Astrocyte (in vitro differentiated cells and primary cell): Measurements from ENCODE around the gene CCNF. TPM values are rescaled to one million over a fixed set of nuclear protein-coding genes. Genes with fewer than 3 reads are reported as not detected.

Experiments used
- DNase-seq: peaks from one replicate; pipeline ENCODE4 v3.0.0-alpha.2; 2010; ENCODE audit warnings: low read depth
- FAIRE-seq: peaks from 2 replicates; lab custom pipeline; 2011; peaks lifted over from hg19 to GRCh38; lab: Jason Lieb, UNC
- H2AFZ ChIP-seq: 2 replicates; pipeline ENCODE4 v1.6.0; 2012; ENCODE audit warnings: low read depth, low read length, inconsistent platforms
- H3K27ac ChIP-seq: 2 replicates; pipeline ENCODE4 v1.5.1; 2011; ENCODE audit warnings: low read depth, low read length, inconsistent platforms
- H3K27me3 ChIP-seq: 2 replicates; pipeline ENCODE4 v1.6.0; 2011; ENCODE audit warnings: low read length, inconsistent platforms; ENCODE audit not compliant: insufficient read depth
- H3K36me3 ChIP-seq: 2 replicates; pipeline ENCODE4 v1.5.1; 2011; ENCODE audit warnings: low read length, inconsistent platforms; ENCODE audit not compliant: insufficient read depth
- H3K4me1 ChIP-seq: 2 replicates; pipeline ENCODE4 v1.5.1; 2011; ENCODE audit warnings: low read length, inconsistent platforms; ENCODE audit not compliant: insufficient read depth
- H3K4me2 ChIP-seq: 2 replicates; pipeline ENCODE4 v1.6.0; 2012; ENCODE audit warnings: low read length, inconsistent platforms
- H3K4me3 ChIP-seq: 2 replicates; pipeline ENCODE4 v1.5.1; 2011; ENCODE audit warnings: low read depth, mild to moderate bottlenecking, low read length, inconsistent platforms; ENCODE audit not compliant: insufficient read depth
- H3K79me2 ChIP-seq: 2 replicates; pipeline ENCODE4 v1.6.0; 2012; ENCODE audit warnings: mild to moderate bottlenecking, low read length, inconsistent platforms; ENCODE audit not compliant: insufficient read depth
- H3K9ac ChIP-seq: 2 replicates; pipeline ENCODE4 v1.6.0; 2012; ENCODE audit warnings: mild to moderate bottlenecking, low read length, inconsistent platforms
- H3K9me3 ChIP-seq: 2 replicates; pipeline ENCODE4 v1.5.1; 2012; ENCODE audit warnings: low read depth, mild to moderate bottlenecking, low read length, inconsistent platforms; ENCODE audit not compliant: insufficient read depth
- H4K20me1 ChIP-seq: 2 replicates; pipeline ENCODE4 v1.6.0; 2012; ENCODE audit warnings: low read length, inconsistent platforms; ENCODE audit not compliant: insufficient read depth
- H3K27ac Mint-ChIP-seq: one replicate; pipeline ENCODE4 v1.8.0; 2021; ENCODE audit warnings: mild to moderate bottlenecking, mixed read lengths; ENCODE audit not compliant: unreplicated experiment
- H3K27me3 Mint-ChIP-seq: one replicate; pipeline ENCODE4 v1.8.0; 2021; ENCODE audit warnings: low read depth, mixed read lengths; ENCODE audit not compliant: unreplicated experiment
- H3K36me3 Mint-ChIP-seq: one replicate; pipeline ENCODE4 v1.8.0; 2021; ENCODE audit warnings: low read depth, mixed read lengths; ENCODE audit not compliant: unreplicated experiment
- H3K4me1 Mint-ChIP-seq: one replicate; pipeline ENCODE4 v1.8.0; 2021; ENCODE audit warnings: low read depth, mixed read lengths; ENCODE audit not compliant: unreplicated experiment
- H3K4me3 Mint-ChIP-seq: one replicate; pipeline ENCODE4 v1.8.0; 2021; ENCODE audit warnings: mild to moderate bottlenecking, moderate library complexity, mixed read lengths; ENCODE audit not compliant: unreplicated experiment
- H3K9me3 Mint-ChIP-seq: one replicate; pipeline ENCODE4 v1.8.0; 2021; ENCODE audit warnings: mild to moderate bottlenecking, mixed read lengths; ENCODE audit not compliant: unreplicated experiment
- CTCF ChIP-seq: IDR thresholded peaks from 2 replicates; pipeline ENCODE4 v1.5.1; 2011; ENCODE audit warnings: low read depth, mild to moderate bottlenecking, inconsistent platforms, low read length, moderate library complexity; ENCODE audit not compliant: insufficient read depth
- EZH2 ChIP-seq: IDR thresholded peaks from 2 replicates; pipeline ENCODE4 v1.6.1; 2012; ENCODE audit warnings: mild to moderate bottlenecking, low read length, inconsistent platforms; ENCODE audit not compliant: insufficient read depth
- total RNA-seq: library from RNA; stranded (reverse); gene quantifications from 2 replicates; pipeline ENCODE4 v1.2.1, GENCODE V29; 2021

CCNF gene
- total RNA-seq, 1 donor from 2014 or later, result 6.4 TPM

- no peak overlapping the region for H3K4me3 Mint-ChIP-seq
- DNase-seq (no peak), FAIRE-seq (no peak)
- no peak overlapping the region for H3K27ac Mint-ChIP-seq
- peaks cover 6% of the 10 kb centered on the region for H3K9me3 Mint-ChIP-seq
- no peak for TF ChIP-seq EZH2
- Histone ChIP-seq H3K36me3 (no peaks in the 10 kb centered on the region), H3K27ac (no peak overlapping the region), H4K20me1 (no peaks in the 10 kb centered on the region), H3K79me2 (no peaks in the 10 kb centered on the region), H3K9me3 (peaks cover 5% of the 10 kb centered on the region), H2AFZ (no peak overlapping the region), H3K27me3 (peaks cover 2% of the 10 kb centered on the region), H3K4me2 (no peak overlapping the region), H3K4me1 (no peaks in the 10 kb centered on the region), H3K9ac (no peak overlapping the region), H3K4me3 (no peak overlapping the region)
- no peaks in the 10 kb centered on the region for H3K36me3 Mint-ChIP-seq
- H3K27me3 Mint-ChIP-seq, result no peaks in the 10 kb centered on the region
- peaks cover 2% of the 10 kb centered on the region for H3K4me1 Mint-ChIP-seq
Observed at GRCh38 chr16:2388139-2388874, 40.9 kb upstream of the CCNF start.

- FAIRE-seq, result no peak
- H3K27ac Mint-ChIP-seq, result no peak overlapping the region
- H3K27me3 Mint-ChIP-seq, result peaks cover 2% of the 10 kb centered on the region
- Histone ChIP-seq H3K9me3 (peaks cover 5% of the 10 kb centered on the region), H2AFZ (no peak overlapping the region), H3K79me2 (no peaks in the 10 kb centered on the region), H3K4me1 (no peaks in the 10 kb centered on the region), H3K27ac (no peak overlapping the region), H3K36me3 (no peaks in the 10 kb centered on the region), H3K9ac (no peak overlapping the region), H4K20me1 (no peaks in the 10 kb centered on the region), H3K4me3 (no peak overlapping the region), H3K27me3 (peaks cover 4% of the 10 kb centered on the region), H3K4me2 (no peak overlapping the region)
- no peaks in the 10 kb centered on the region for H3K36me3 Mint-ChIP-seq
- no peak overlapping the region for H3K4me3 Mint-ChIP-seq
- peaks cover 6% of the 10 kb centered on the region for H3K9me3 Mint-ChIP-seq
- peak; percentile 79 for DNase-seq
- H3K4me1 Mint-ChIP-seq, result peaks cover 2% of the 10 kb centered on the region
- TF ChIP-seq EZH2, result no peak
- no peak for TF ChIP-seq CTCF
Observed at GRCh38 chr16:2388875-2389433, 40.3 kb upstream of the CCNF start.

GRCh38 chr16:2392025-2392424 is 37.2 kb upstream of the CCNF start:
- Histone ChIP-seq H3K4me1 (no peaks in the 10 kb centered on the region), H3K4me2 (no peak overlapping the region), H2AFZ (no peak overlapping the region), H4K20me1 (no peaks in the 10 kb centered on the region), H3K9me3 (peaks cover 5% of the 10 kb centered on the region), H3K36me3 (no peaks in the 10 kb centered on the region), H3K27me3 (peaks cover 17% of the 10 kb centered on the region), H3K9ac (no peak overlapping the region), H3K79me2 (no peaks in the 10 kb centered on the region), H3K4me3 (no peak overlapping the region), H3K27ac (no peak overlapping the region)
- Mint-ChIP-seq H3K4me1 (no peaks in the 10 kb centered on the region), H3K4me3 (no peak overlapping the region), H3K27me3 (peaks cover 16% of the 10 kb centered on the region), H3K36me3 (no peaks in the 10 kb centered on the region), H3K27ac (no peak overlapping the region), H3K9me3 (peaks cover 6% of the 10 kb centered on the region)
- TF ChIP-seq EZH2 (no peak), CTCF (no peak)
- DNase-seq (no peak), FAIRE-seq (no peak)
